A549 treated with DMSO at 1 μM for 4 hours (cell line): ENCODE data around the gene IVNS1ABP. TPM values are rescaled to one million over a fixed set of nuclear protein-coding genes. Genes with fewer than 3 reads are reported as not detected.

Experiments
- total RNA-seq: library from RNA; stranded (reverse); fragments of 200-300 nt; extraction: Qiagen RNA extraction; gene quantifications from 5 replicates; pipeline ENCODE4 v1.2.3, GENCODE V29; 2022; ENCODE audit warnings: low read depth

The IVNS1ABP gene
- 25.1 to 30.5 TPM (median 27.2 TPM) in 5 replicates for total RNA-seq

GRCh38 chr1:185317034-185317885 lies at the start of gene IVNS1ABP:
Gene IVNS1ABP, minus strand, starts transcription at chr1:185317243. Its CDS starts 7,750 bp downstream, at chr1:185309493.

Other genes with a start within 250 kb of the IVNS1ABP start
- 10.7 to 16.7 TPM (median 15.9 TPM) in 5 replicates for gene TRMT1L, start 160.3 kb downstream of the IVNS1ABP start, total RNA-seq
- gene SWT1, start 160.1 kb downstream of the IVNS1ABP start, total RNA-seq, result 1.1 to 2.0 TPM (median 1.4 TPM) in 5 replicates